ENCODE data around the gene POC1B. TPM values are rescaled to one million over a fixed set of nuclear protein-coding genes. Genes with fewer than 3 reads are reported as not detected.

The POC1B gene
- total and polyA plus RNA-seq, 4 donors: 5.0 to 28.2 (median 7.6) TPM

GRCh38 chr12:89451841-89452251, 74.0 kb downstream of the POC1B start:
- WGBS: 59% methylated on average over 9 of the region's 9 CpGs
- Histone ChIP-seq H3K9me3 (ENCODE audit: control insufficient read depth in 4 of 4, low read length in 3 of 4) (no peaks in the 10 kb centered on the region), H3K4me3 (ENCODE audit: low read depth in 1 of 3, low read length in 3 of 3) (no peak overlapping the region), H3K27ac (ENCODE audit: low read depth in 1 of 2, low read length in 2 of 2) (peak overlapping the region; percentile 0 to 48), H3K9ac (ENCODE audit: low read depth in 1 of 2, low read length in 2 of 2) (peak overlapping the region in 1 of 2 donors; percentile 49), H3K4me1 (ENCODE audit: control insufficient read depth in 4 of 4, insufficient read depth in 4 of 4, low read length in 3 of 4) (peaks cover 0 to 25% (median 12%) of the 10 kb centered on the region in 4 donors), H3K36me3 (ENCODE audit: control insufficient read depth in 4 of 4, insufficient read depth in 3 of 4, low read depth in 1 of 4, low read length in 3 of 4) (no peaks in the 10 kb centered on the region), H3K27me3 (ENCODE audit: control insufficient read depth in 4 of 4, insufficient read depth in 4 of 4, low read length in 3 of 4) (no peaks in the 10 kb centered on the region)
- no peak for TF ChIP-seq SP1 (IDR thresholded peaks at IDR 0.05)
- TF ChIP-seq GABPA (IDR thresholded peaks at IDR 0.05 in 1 of 2, conservative IDR thresholded peaks at IDR 0.05 in 1 of 2): no peak
- no peak for TF ChIP-seq TAF1 (conservative IDR thresholded peaks at IDR 0.05)
- TF ChIP-seq REST (IDR thresholded peaks at IDR 0.05): no peak
- no peak for TF ChIP-seq HNF4A (conservative IDR thresholded peaks at IDR 0.05)
- no peak for TF ChIP-seq NR2F2 (IDR thresholded peaks at IDR 0.05)
- peak in 1 of 2 donors; percentile 32 for TF ChIP-seq RAD21 (IDR thresholded peaks at IDR 0.05)
- no peak for TF ChIP-seq CTCF (IDR thresholded peaks at IDR 0.05; ENCODE audit: low read depth, low read length, missing input control)
- TF ChIP-seq FOXA1 (IDR thresholded peaks at IDR 0.05): no peak
- no peak for TF ChIP-seq JUND (IDR thresholded peaks at IDR 0.05)
- no peak for TF ChIP-seq RXRA (IDR thresholded peaks at IDR 0.05)
- peak; percentile 30 for TF ChIP-seq YY1 (IDR thresholded peaks at IDR 0.05)
- TF ChIP-seq ATF3 (IDR thresholded peaks at IDR 0.05): no peak
- no peak for TF ChIP-seq ZBTB33 (IDR thresholded peaks at IDR 0.05)
- no peak for TF ChIP-seq EGR1 (IDR thresholded peaks at IDR 0.05; ENCODE audit: low read depth in 2 of 2)
- TF ChIP-seq FOXA2 (IDR thresholded peaks at IDR 0.05): no peak
- TF ChIP-seq MAX (IDR thresholded peaks at IDR 0.05): peak; percentile 19
- no peak for TF ChIP-seq HNF4G (IDR thresholded peaks at IDR 0.05)
- DNase-seq (ENCODE audit: low spot score): no peak
